H1 (cell line): ENCODE data around the gene CYBA. TPM values are rescaled to one million over a fixed set of nuclear protein-coding genes. Genes with fewer than 3 reads are reported as not detected.

Source experiments
- CHD1 ChIP-seq: IDR thresholded peaks from 2 replicates; pipeline ENCODE4 v1.6.1; 2012; ENCODE audit warnings: low read depth, low read length, improper control_type of control experiment
- EGR1 ChIP-seq: IDR thresholded peaks from 2 replicates; pipeline ENCODE4 v1.6.1; 2011; ENCODE audit warnings: low read depth, low read length, borderline replicate concordance
- GABPA ChIP-seq: IDR thresholded peaks from 2 replicates; pipeline ENCODE4 v1.6.1; 2011; ENCODE audit warnings: mild to moderate bottlenecking, low read length, moderate library complexity, borderline replicate concordance; ENCODE audit not compliant: insufficient read depth
- KDM4A ChIP-seq: IDR thresholded peaks from one replicate; pipeline ENCODE4 v1.7.1; 2012; ENCODE audit warnings: low read depth, mild to moderate bottlenecking, moderate library complexity, low read length, inconsistent platforms; ENCODE audit not compliant: severe bottlenecking
- MAFK ChIP-seq: IDR thresholded peaks from 2 replicates; pipeline ENCODE4 v1.6.1; 2012; ENCODE audit warnings: low read depth, mild to moderate bottlenecking, improper control_type of control experiment, low read length
- POLR2AphosphoS5 ChIP-seq: IDR thresholded peaks from 2 replicates; pipeline ENCODE4 v1.6.1; 2011; ENCODE audit warnings: low read depth, low read length
- SIX5 ChIP-seq: IDR thresholded peaks from 2 replicates; pipeline ENCODE4 v1.6.1; 2011; ENCODE audit warnings: mild to moderate bottlenecking, low read depth, low read length
- SP4 ChIP-seq: IDR thresholded peaks from 2 replicates; pipeline ENCODE4 v1.6.1; 2012; ENCODE audit warnings: low read length, inconsistent platforms
- SUZ12 ChIP-seq: fragments of 200-600 bp; sonication (generic); IDR thresholded peaks from 2 replicates; pipeline ENCODE4 v1.6.1; 2012; ENCODE audit warnings: mild to moderate bottlenecking, inconsistent platforms, low read length, moderate library complexity, mixed read lengths
- TCF12 ChIP-seq: IDR thresholded peaks from 2 replicates; pipeline ENCODE4 v1.6.1; 2011; ENCODE audit warnings: low read depth, mild to moderate bottlenecking, low read length
- polyA plus RNA-seq, 7 experiments: library from polyadenylated mRNA; depleted of rRNA in 3 of 7; stranded (reverse) in 5 of 7; unstranded in 2 of 7; fragments of >200 nt in 5 of 7; fragments of 200-250 nt in 2 of 7; gene quantifications; 1 replicate in 5 of 7; 2 replicates in 1 of 7; 4 replicates in 1 of 7; pipeline versions ENCODE4 v1.2.1 to v1.2.3, GENCODE V29; 2011 to 2013; ENCODE audit warnings: missing spikeins in 2 of 7, mixed read lengths in 2 of 7
- total RNA-seq: library from RNA; stranded (reverse); fragmentation: NEBNext Ultra II Directional; extraction: Animal tissue kit (Norgen Biotek cat#: 25700); gene quantifications from 2 replicates; pipeline ENCODE4 v1.2.1, GENCODE V29; 2021

The CYBA gene
- total and polyA plus RNA-seq, 2 of the 8 experiments (the other 6 are each of a cell fraction or from before 2014, with no cell fraction given): 136 to 254 TPM

GRCh38 chr16:88630941-88631340, 19.9 kb downstream of the CYBA start (continued):
- TF ChIP-seq SP4 (no peak), POLR2AphosphoS5 (no peak), MAFK (no peak), SUZ12 (no peak), GABPA (no peak), KDM4A (no peak), CHD1 (no peak), SIX5 (no peak), EGR1 (no peak), TCF12 (no peak)
